Stimulated activated CD8-positive, alpha-beta memory T cell treated with anti-CD3 and anti-CD28 coated beads, Interleukin-4, amount 100 ng/mL, for 48 hours (primary cell): Measurements from ENCODE around the gene TM9SF3.

Experiments
- DNase-seq: peaks from one replicate; pipeline ENCODE4 v3.0.0-alpha.2; 2020

The TM9SF3 gene

DNA sequence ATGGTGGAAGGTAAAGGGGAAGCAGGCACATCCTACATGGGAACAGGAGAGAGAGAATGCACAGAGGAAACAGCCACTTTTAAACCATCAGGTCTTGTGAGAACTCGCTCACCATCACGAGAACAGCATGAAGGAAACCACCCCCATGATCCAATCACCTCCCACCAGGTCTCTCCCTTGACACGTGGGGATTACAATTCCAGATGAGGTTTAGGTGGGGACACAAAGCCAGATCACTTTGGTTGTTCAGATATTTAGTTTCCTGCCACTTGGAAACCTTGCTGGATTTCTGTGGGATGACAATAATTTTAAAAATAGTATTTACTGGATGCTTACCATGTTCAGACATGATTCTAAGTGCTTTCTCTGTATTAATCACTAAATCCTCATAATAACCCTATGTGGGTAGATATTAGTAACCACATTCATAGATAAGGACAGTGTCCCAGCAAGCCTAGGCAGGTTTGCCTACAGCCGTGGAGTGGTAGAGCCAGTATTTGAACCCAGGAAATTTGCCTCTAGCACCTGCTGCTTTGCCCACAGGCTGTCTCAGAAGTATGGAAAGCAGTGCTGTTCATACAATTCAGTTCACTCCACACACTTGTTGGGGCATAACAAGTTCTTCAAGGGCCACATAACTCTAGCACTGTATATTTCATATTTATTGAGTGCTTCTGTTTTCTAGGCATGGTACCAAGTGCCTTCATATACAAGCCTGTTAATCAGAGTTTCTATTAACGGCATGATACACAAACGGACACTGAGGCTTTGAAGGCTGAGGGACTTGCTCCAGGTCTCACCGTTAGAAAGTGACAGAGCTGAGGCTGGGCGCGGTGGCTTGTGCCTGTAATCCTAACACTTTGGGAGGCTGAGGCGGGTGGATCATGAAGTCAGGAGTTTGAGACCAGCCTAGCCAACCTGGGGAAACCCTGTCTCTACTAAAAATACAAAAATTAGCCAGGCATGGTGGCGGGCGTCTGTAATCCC is 81.4 kb downstream of the TM9SF3 start:
- DNase-seq, result no peak

DNA sequence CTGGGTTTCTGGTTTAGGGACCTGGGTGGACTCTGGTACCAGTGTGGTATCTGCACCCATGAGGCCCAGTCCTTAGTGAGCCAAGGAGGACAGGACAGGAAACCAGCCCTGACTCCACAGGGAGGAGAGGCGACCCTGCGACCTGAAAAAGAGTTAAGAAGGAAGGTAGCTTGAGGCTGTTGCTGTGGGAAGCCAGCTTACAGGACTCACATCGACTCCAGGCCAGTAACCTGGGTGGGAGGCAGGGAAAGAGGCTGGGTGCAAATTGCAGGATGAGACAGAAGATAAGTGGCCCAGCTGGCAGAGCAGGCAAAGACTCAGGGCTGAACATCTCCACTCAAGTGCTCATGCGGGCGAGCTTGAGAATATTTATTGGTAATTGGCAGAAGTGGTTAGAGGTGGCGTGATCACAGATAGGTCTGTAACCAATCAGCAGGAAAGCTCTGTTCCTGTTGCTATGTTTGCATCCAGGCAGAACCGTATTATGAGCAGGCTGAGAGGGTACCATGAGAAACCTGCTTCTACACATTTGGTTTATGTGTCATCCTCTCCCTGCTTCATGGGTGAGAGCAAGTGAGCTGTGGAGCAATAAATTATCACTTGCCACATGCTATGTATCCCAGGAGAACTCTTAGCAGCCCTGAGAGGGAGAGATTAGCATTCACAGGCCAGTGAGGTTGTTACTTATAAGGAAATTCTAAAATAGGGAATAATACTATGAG is 84.1 kb downstream of the TM9SF3 start:
- DNase-seq, result no peak

- no peak for DNase-seq
Observed at GRCh38 chr10:96501985-96502384, 84.8 kb downstream of the TM9SF3 start.

- DNase-seq, result no peak
Observed at GRCh38 chr10:96500519-96500918, 86.3 kb downstream of the TM9SF3 start.

- DNase-seq, result no peak
Observed at GRCh38 chr10:96500050-96500449, 86.8 kb downstream of the TM9SF3 start.

GRCh38 chr10:96497391-96497790 is 89.4 kb downstream of the TM9SF3 start:
- DNase-seq, result no peak

- no peak for DNase-seq
Observed at GRCh38 chr10:96496281-96496925, 90.4 kb downstream of the TM9SF3 start.

DNA sequence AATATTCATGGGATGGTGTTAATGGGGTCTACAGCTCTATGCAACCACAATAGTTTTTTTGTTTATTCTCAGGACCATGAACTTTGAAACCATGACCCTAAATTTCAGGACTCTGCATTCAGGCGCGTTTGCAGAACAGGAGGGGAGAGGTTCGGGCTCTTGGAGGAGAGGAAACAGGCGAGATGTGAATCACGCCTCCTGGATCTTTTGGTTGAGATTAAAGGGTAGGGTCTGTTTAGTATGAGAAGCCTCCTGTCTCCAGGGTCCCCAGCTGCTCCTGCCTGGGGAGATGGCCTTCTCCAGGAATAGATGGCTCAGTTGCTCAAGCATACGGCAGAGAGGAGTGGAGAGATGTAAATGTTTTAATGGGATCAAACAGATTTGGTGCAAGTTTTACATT is 91.3 kb downstream of the TM9SF3 start:
- no peak for DNase-seq

DNA sequence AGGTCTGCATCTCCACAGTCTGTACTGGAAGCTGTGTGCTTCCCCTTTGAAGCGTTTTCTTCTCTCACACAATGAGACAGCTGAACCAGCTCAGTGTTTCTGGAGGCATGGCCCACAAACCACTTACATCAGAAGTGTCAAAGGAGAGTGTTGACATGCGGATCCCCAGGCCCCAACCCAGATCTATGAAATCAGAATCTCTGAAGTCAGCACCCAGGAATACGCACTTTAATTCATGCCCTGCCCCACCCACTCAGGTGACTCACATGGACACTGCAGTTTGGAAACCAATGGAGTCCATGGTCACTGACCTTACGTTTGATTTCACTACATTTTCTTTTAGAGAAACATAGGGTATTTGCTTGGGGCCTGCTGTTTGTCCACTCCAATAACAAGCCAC is 92.1 kb downstream of the TM9SF3 start:
- no peak for DNase-seq

GRCh38 chr10:96493871-96494525 is 92.8 kb downstream of the TM9SF3 start:
- DNase-seq, result no peak

- no peak for DNase-seq
Observed at GRCh38 chr10:96493254-96493653, 93.6 kb downstream of the TM9SF3 start.

DNA sequence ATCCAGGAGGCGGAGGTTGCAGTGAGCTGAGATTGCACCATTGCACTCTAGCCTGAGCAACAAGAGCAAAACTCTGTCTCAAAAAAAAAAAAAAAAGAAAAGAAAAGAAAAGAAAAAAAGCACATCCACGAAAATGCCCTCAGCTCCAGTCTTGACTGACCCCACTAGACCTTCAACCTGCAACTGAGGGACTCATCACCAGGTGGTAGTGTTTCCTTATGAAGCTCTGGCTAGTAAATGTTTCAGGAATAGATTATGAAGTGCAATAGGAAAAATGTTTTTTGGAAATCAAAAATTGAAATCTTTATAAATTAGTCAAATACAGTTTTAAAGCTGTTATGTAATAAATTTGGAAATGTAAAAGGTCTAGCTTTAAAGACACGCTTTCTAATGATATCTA is 95.5 kb downstream of the TM9SF3 start:
- DNase-seq, result no peak

DNA sequence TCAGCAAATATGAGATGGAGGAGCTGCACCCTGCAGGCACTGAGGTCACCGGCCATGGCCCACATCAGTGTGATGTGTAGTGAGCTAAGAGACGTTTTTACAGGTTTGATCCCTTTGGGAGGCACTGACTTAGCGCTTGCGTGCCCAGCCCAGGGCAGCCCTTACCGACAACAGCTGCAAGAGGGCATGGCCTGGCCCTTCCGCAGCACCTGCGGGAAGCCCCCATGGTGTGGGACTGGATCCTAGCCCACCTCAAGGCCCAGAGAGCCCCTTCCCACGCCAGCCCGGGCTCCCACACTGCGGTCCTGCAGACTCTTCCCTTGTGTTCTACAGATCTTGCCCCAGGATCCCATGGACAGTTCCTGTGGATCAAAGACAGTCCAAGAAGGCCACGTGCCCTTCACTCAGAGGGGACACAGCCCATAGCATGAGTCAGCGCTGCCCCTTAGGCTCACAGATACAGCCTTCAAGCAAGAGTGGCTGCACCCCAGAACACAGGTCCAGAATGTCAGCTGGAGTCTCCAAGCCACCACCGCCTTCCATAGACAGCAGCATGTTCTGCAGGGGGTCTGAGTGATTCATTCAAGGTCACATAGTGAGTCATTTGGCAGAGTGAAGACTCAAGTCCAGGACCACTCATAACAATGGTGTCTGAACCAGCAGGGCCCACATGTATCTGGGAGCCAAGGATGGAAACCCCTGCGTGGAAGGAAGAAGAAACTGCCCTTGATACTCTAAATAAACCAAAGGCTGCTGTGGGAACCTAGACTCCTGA is 98.5 kb downstream of the TM9SF3 start:
- no peak for DNase-seq

DNA sequence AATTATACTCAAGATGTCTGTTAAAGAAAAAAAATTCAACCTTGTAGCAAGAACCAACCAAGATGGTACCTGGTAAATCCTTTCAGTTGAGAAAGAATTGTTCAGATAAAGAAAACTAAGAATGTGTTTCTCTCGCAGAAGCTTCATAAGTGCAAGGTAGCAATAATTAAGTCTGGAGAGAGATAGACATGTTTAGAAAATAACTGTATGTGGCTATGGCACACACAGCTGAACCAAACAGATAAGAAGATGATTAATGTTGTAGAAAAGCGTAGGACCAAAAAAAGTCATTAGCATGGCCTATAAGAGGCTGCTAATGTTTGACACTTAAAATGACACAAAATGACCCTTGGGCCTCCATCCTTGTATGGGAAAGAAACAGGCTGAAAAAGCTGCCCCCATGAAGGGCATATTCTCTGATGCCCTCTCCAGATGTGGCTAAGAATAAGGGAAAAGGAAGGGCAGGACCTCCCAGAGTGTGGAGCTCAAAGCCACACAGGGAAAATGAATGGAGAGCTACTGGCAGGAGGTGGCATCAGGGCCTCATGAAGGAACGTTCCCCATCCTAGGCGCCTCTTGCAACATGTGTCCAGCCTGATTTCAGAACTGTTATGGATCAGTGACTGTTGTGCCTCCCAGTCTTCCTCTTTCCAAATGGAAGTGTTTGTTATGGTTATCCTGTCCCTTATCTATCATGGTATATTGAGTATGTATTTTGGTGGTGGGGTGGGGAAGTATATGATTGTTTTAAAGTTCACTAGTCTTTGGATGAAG is 103.8 kb downstream of the TM9SF3 start:
- no peak for DNase-seq

- no peak for DNase-seq
Observed at GRCh38 chr10:96478355-96478754, 108.5 kb downstream of the TM9SF3 start.

DNA sequence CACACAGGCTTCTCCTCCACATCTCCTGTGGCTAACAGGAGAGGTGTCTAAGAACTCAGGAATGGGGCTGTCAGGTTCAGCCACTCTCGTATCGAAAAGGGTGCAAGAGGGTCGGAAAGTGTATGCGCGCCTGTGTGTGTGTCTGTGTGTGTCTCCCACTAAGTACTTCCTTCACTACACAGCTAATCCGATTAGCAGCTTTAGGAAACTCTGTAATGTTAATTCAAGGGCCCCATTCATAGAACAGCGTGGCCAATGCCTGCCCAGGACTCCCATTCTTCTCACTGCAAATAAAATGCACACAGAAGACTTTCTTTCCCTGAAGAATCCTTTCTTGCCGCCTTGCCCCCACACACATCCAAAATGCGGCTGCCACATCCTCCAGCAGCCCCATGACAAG is 112.9 kb downstream of the TM9SF3 start:
- no peak for DNase-seq

GRCh38 chr10:96470116-96470743 is 116.6 kb downstream of the TM9SF3 start:
- peak; percentile 49 for DNase-seq

GRCh38 chr10:96468845-96469244 is 118.0 kb downstream of the TM9SF3 start:
- no peak for DNase-seq
